GM18526 (cell line): ENCODE measurements around the gene PZP.

ENCODE experiments used
- POLR2A ChIP-seq: IDR thresholded peaks from 3 replicates; pipeline ENCODE4 v1.6.1; 2011; ENCODE audit not compliant: insufficient read length; ENCODE audit errors: extremely low read depth

PZP gene

DNA sequence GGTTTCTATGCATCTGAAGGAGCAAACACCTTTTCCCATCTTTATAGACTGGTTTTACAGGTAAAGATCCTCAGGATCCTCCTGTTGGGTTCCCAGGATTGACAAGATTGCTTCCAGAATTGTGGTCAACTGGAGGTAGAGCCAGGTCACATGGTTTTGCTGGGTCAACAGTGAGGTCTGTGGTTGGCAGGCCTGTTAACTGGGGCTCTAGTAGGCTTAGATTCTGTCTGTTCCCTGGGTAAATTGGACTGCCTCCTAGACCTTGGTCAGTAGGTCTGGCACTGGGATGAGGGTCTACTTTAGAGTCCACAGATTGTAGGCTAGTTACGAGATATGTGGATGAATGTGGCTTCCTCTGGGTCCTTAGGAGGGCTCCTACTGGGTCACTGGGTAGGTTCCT is 3.5 kb upstream of the PZP start:
- no peak for TF ChIP-seq POLR2A

- no peak for TF ChIP-seq POLR2A
Observed at GRCh38 chr12:9204380-9204779, 3.8 kb downstream of the PZP start.

DNA sequence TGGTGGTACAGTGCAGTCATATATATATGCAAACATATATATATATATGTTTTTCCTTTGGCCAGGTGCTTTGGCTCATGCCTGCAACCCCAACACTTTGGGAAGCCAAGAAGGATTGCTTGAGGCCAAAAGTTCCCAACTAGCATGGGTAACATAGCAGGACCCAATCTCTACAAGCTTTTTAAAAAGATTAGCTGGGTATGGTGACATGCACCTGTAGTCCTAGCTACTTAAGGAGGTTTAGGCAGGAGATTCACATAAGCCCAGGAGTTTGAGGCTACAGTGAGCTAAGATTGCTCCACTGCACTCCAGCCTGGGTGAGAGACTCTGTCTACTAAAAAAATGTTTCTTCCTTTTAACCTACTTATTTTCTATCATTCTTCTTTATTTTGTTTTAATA is 10.2 kb downstream of the PZP start:
- TF ChIP-seq POLR2A = no peak

- no peak for TF ChIP-seq POLR2A
Observed at GRCh38 chr12:9184276-9184675, 23.9 kb downstream of the PZP start.

DNA sequence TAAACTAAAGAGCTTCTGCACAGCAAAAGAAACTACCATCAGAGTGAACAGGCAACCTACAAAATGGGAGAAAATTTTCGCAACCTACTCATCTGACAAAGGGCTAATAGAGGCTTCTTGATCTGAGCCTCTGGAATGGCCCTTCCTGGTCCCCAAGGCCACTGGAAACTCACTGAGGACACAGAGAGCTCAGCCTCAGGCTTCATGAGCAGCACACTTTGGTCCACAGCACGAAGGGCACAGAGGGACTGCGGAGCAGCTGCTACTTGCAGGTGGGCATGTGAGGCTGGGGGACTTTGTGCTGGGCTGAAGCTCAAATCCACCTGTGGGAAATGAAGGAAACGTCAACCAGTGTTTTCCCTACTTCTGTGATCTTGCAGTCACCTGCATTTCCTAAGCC is 27.4 kb downstream of the PZP start:
- TF ChIP-seq POLR2A = no peak

GRCh38 chr12:9179781-9180180 is 28.4 kb downstream of the PZP start:
- TF ChIP-seq POLR2A = no peak

GRCh38 chr12:9169979-9170634 is 38.1 kb downstream of the PZP start:
- TF ChIP-seq POLR2A = no peak

- no peak for TF ChIP-seq POLR2A
Observed at GRCh38 chr12:9163392-9163791, 44.8 kb downstream of the PZP start.

DNA sequence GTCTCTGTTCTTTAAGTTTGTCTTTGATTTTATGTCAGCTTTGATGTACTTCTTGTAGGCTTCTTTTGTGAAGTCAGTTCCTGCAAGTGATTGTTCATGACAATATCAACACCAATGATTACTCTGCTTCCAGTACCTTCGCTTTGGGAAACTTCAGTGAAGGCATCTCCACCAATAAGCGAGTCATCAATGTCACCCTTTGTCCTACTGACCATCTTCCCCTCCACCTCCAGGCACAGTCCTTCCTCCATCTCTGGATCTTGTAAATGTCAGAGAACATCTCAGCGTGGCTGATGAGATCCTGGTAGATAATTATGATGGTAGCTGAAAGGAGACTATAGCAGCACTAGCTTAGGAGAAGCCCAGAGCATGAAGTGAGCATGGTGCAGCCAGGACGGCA is 52.1 kb downstream of the PZP start:
- no peak for TF ChIP-seq POLR2A

DNA sequence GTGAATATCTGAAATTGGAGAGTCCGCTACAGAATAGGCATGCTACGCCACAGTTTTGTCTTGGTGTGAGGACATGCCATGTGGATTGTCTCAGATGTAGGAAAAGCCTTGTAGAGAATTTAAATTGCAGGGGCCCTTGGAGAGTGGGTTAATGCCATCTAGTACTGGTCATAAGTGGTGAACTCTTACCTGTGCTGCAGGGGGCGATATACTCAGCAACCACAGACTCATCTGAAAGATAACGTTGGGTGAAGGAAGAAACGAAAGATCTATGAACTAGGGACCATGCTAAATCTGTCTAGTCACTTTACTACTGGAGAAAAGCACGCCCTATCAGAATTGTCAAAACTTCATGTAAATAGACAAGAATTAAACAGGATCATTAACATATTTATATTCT is 58.8 kb downstream of the PZP start:
- TF ChIP-seq POLR2A = no peak

DNA sequence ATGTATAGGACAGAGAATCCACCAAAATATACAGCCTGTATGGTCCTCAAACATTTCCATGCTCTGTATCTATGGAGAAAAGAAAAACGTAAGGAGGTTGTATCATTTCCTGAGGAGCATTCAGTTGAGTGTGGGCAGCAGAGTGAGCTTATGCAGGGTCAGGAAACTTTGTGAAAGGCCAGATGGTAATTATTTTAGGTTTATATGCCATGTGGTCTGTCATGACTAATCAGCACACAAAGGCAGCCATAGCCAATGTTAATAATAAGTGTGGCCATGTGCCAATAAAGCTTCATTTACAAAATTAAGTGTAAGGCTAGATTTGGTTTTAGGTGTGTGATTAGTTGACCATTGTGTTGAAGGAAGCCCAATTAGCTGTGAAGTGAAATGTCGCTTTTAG is 59.3 kb downstream of the PZP start:
- no peak for TF ChIP-seq POLR2A

- no peak for TF ChIP-seq POLR2A
Observed at GRCh38 chr12:9147461-9147860, 60.7 kb downstream of the PZP start.

- TF ChIP-seq POLR2A = no peak
Observed at GRCh38 chr12:9144730-9145106, 63.5 kb downstream of the PZP start.

GRCh38 chr12:9143929-9144729 is 64.1 kb downstream of the PZP start:
- TF ChIP-seq POLR2A = no peak

DNA sequence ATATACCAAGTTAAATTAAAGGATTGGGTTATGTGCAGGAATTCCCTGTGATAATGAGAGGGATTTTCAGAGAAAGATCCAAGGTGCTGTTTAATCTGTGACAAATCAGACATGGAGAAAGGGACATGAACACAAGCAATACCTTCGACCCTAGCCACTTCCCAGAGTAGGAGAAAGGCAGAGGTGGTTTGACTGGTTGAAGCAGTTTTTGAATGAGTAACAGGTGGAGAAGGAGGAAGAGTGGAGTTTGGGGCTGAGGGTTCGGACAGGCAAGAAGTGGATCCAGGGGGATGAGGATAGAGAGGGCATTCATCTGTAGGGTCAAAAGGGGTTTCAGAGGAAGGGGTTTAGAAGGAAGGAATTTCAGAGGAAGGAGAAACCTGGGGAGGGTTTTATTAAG is 65.1 kb downstream of the PZP start:
- no peak for TF ChIP-seq POLR2A

DNA sequence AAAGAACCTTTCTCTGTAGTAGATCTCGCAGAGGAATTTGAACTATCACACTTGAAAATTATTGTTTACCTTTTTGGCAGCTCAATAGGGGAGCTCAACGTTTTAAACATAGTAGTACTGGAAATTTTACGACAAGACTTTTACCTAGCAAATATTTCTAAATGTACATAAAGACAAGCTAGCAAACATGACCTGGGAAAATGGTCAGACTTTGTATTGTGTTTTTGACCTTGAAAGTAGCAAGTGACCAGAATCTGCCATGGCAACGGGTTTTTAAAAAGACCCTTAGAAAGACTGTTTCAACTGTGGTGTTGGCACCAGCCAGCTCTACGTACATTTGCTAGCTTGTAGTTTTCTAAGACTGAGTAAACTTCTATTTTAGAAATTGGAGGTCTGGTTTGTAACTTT is 72.3 kb downstream of the PZP start:
- no peak for TF ChIP-seq POLR2A

DNA sequence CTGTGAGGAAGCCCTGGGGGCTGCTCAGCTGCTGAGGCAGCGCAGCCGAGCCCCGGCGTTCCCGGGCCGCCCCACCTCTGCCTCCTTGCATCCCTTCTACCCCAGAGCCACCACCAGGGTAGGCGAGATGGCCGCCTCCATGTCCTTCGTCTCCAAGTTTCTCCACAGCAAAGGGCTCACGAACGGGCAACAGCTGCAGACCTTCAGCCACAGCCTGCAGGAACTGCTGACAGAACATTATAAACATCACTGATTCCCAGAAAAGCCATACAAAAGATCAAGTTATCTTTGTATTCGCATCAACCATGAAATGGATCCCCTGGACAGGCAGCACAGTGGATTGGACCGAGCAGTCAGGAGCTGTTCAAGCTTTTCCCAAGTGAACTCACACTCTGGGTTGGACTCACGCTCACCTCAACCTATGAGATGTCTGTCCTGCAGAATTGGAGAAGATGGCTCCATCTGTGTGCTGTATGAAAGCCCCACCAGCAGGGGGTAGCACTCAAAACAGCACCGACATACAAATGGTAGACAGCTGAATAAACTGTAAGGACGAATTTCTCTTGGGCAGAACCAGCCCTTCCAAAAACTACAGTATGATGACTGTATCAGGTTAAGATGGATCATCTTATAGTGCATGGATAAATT is 73.1 kb downstream of the PZP start:
- TF ChIP-seq POLR2A = no peak
